NCI-H2227 treated with DMSO at 0.1 percent for 48 hours (cell line): ENCODE data around the gene PPP2R1A.
"Not testable (repeated sequence)": the region's sequence is repeated elsewhere in the genome, so short reads cannot be mapped to it uniquely, and the experiment has no call there.

Experiments used
- DNase-seq: peaks from one replicate; lab custom pipeline; 2025; lab: John Stamatoyannopoulos, UW

The PPP2R1A gene

DNA sequence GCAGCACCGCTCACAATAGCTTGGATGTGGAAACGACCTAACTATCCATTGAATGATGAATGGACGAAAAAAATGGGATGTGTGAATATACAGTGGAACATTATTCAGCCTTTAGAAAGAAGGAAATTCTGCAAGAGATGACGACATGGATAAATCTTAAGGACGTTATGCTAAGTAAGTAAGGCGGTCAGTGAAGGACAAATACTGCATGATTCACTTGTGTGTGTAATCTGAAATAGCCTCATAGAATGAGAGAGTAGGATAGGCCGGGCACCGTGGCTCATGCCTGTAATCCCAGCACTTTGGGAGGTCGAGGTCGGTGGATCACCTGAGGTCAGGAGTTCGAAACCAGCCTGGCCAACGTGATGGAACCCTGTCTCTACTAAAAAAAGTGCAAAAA lies 54.2 kb downstream of the PPP2R1A start:
- no peak for DNase-seq

DNA sequence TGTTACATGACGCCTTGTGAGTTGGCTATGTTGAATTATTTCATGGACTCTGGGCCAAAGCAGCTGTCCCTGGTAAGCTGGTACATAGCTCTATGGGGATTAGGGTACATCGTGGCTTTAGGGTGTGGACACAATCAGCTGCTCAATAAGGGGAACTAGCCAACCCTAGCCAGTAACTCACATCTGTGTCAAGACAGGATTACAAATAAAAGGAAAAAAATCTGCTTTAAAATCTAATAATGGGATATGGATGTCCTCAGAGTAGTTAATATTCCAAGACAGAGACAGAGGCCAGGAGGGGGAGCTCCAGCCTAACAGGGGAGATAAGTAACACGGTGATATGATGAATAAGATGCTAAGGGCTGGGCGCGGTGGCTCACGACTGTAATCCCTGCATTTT lies 58.4 kb downstream of the PPP2R1A start:
- no peak for DNase-seq

DNA sequence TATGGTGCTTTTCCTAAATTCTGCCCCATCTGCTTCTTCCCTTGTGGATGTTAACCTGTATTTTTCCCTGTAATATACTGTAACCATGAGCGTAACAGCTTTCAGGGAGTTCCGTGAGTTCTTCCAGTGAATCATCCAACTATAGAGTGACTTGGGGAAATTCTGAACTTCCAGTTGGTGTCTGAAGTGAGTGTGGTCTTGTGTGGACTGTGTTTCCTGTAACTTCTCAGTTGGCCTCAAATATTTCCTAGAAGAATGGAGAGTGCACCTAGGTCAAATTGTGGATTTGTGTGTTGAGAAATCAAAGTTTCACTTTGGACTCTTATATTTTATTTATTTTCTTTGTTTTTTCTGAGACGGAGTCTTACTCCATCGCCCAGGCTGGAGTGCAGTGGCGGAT lies 68.6 kb downstream of the PPP2R1A start:
- no peak for DNase-seq

DNA sequence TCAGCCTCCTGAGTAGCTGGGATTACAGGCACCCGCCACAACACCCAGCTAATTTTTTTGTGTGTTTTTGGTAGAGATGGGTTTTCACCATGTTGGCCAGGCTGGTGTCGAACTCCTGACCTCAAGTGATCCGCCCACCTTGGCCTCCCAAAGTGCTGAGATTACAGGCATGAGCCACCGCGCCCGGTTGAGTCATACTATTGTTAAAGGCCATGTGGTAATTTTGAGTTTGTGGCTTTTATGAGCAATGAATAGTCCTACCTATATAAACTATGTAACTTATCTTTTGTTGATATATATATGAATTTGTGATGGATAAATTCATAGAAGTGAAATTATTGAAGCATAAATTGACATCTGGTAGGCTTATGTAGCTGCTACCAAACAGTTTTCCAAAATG lies 75.7 kb downstream of the PPP2R1A start:
- DNase-seq, result not testable (repeated sequence)

DNA sequence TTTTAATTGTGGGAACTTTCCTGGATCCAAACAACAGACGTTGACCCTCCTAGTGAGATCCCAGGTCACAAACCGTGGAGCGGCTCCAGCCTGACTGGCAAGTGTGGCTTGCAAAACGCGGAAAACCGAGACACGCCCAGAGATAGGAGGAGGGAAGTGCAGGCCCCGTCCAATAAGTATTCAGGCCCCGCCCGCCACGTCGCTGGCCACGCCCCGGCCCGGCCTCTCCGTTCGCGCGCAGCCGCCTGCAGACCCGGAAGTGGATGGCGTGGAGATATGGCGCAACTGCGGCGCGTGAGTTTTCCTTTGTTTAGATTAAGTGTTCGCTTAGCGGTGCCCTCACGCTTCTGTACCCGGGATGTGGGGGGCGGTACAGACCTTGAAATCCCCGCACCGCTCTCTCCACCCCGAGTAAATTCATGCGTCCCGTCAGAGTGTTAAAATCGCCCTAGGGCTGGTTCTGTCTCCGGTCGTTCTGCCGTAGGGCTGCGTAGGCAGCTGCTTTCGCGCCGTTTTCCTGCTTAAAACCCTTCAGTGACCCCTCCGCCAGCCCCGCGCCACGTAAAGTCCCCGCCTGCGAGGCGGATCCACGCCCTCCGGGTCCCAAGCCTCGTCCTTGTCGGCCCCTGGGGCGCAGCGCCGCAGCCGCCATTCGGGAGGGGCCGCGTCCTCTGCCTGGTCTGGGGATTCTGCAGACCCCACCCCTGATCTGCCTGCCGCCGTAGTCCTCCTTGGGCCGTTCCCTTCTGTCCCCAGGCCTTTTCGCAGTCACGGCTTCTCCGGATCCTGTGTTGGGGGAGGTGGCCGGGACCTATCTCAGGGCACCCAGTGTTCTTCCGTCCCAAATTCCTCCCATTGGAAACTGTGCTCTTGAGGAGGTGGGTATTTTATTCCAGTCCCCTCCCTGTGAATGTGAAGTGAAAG lies 79.7 kb downstream of the PPP2R1A start, which contains the start of gene ZNF766:
Gene ZNF766 (plus strand): TSS at position 250 of the 924 bp plus-strand sequence. CDS start 27 bp downstream, at position 277.
- peak; percentile 85 for DNase-seq

DNA sequence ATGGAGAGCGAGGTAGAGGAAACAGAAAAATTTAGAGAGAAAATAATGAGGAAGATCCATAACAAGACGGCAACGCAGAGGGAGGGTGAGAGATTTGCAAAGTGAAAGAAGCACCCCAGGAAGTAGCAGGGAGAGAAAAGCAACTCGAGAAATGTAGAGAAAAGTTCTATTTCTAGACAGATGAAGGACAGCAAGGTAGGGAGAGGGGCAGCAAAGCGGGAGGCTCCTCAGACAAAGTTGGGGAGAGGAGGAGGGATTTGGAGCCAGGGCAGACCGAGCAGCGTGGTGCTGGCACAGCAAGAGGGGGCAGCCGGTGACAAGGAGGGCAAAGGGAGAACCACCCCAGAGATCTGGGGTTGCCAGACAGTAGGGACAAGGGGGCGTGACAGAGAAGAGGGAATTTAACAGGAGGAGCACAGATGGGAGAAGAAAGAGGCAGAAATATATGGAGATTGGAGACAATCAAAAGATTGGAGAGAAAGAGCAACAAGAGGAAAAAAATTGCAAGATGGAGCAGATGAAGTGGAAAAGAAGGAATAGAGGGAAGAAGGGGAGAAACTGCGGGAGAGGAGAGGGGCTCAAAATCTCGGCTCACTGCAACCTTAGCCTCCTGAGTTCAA lies 80.5 kb downstream of the PPP2R1A start:
- DNase-seq, result no peak

DNA sequence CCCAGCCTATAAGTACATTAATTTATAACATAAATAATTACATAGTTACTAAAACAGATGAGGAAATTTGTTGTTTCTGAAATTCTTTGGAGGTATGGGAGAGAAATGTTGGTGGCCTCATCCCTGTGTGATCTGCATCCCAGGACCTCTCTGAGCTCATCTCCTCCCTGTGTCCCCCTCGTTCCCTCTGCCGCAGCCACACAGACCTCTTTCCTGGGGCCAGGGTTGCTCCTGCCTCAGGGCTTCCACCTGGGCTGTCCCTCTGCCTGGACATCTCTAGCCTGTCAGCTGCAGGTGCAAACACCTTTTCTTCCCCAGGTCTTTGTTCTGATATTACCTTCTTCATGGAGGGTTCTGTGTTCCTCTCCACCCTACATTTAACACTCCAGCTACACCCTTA lies 83.4 kb downstream of the PPP2R1A start:
- DNase-seq, result no peak

DNA sequence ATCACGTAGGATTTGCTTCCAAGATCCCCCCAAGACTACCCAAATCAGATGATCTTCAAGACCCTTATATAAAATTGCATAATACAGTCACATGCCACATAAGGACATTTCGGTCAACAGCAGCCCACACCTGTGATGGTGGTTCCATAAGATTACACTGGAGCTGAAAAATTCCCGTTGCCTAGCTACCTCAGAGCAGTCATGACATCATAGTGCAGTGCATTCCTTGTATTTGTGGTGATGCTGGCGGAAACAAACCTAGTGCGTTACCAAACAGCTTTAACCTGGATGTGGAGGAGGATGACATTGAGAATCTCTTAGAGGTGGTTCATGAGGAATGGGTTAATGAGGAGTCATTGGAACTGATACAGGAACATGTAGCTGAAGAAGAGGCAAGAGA lies 84.3 kb downstream of the PPP2R1A start:
- DNase-seq, result no peak

DNA sequence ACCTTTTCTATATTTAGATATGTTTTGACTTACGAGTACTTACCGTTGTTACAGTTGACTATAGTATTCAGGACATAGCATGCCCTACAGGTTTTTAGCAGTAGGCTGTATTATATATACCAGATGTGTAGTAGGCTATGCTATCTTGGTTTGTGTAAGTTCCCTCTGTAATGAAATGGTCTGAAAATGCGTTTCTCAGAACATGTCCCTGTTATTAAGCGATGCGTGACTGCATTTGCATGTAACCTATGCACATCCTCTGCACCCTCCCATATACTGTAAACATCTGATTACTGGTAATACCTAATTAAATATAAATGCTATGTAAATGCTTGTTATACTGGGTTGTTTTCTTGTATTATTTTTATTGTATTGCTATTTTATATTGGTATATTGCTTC lies 86.1 kb downstream of the PPP2R1A start:
- DNase-seq, result no peak

DNA sequence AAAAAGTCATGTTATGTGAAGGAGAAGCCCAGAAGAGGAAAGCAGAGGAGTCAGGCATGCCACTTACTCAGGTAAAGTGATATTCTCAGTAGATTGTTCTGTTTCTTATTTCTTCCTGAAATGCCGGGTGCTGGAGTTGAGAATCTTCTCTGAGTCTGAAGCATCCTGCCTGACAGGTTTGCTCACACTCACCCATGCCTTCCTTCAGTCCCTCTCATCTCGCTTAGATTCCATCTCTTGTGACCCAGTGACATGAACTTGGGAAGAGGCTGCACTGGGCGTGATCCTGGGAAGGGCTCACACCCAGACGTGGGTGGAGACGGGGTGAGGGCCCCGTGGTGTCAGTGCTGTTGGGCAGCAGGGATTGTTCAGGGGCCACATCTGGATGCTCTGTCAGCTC lies 87.6 kb downstream of the PPP2R1A start:
- DNase-seq, result no peak
